ENCODE measurements around the gene CDH13. TPM values are rescaled to one million over a fixed set of nuclear protein-coding genes. Genes with fewer than 3 reads are reported as not detected.

Gene CDH13
- total and polyA plus RNA-seq, 3 experiments from 2014 or later = not detected

DNA sequence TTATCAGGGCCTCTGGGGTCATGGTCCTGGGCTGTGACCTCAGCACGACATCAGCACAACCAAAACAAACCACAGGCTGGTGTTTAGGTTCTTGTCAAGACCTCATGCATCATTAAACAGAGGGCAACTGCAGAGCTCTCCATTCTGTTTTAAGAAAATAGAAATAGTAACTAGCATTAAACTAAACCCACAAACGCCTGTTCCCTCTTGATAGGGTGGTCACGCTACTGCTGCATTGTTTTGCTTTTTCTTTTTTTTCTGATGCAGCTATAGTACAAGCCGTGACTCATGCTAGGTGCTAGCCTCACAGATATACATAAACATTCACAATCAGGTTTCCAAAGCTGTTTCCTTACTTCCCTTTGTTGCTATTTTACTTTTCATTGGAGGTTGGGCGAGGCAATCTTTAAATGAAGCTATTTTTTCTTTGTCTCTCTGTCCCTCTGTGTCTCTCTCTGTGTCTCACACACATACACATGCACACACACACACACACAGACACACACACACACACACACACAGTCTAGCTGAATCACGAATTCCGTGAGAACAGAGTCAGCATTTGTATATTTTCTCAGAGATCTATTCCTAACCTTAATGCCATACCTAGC is 310.3 kb downstream of the CDH13 start:
- Mint-ChIP-seq H3K36me3 (peaks cover 0 to 10% (median 0%) of the 10 kb centered on the region in 3 donors), H3K27ac (no peak overlapping the region), H3K4me1 (peaks cover 3 to 19% (median 4%) of the 10 kb centered on the region in 3 donors), H3K9me3 (peaks cover 4 to 21% (median 17%) of the 10 kb centered on the region in 5 donors), H3K4me3 (no peak overlapping the region), H3K27me3 (peaks cover 4 to 7% of the 10 kb centered on the region in 2 donors)
- ChIA-PET CTCF (no interaction called here), POLR2A (no interaction called here)
- H3K4me1 ChIP-seq (ENCODE audit: insufficient read depth, low read length) = no peaks in the 10 kb centered on the region
- no peak for DNase-seq
- H3K27ac ChIP-seq (ENCODE audit: low read depth, low read length) = no peak overlapping the region
- H3K4me3 ChIP-seq (ENCODE audit: low read length) = no peak overlapping the region
- H3K9me3 ChIP-seq (ENCODE audit: low read length) = no peaks in the 10 kb centered on the region
- H3K27me3 ChIP-seq (ENCODE audit: insufficient read depth, low read length, poor library complexity, severe bottlenecking) = no peaks in the 10 kb centered on the region
- H3K36me3 ChIP-seq (ENCODE audit: insufficient read depth, low read length) = no peaks in the 10 kb centered on the region

DNA sequence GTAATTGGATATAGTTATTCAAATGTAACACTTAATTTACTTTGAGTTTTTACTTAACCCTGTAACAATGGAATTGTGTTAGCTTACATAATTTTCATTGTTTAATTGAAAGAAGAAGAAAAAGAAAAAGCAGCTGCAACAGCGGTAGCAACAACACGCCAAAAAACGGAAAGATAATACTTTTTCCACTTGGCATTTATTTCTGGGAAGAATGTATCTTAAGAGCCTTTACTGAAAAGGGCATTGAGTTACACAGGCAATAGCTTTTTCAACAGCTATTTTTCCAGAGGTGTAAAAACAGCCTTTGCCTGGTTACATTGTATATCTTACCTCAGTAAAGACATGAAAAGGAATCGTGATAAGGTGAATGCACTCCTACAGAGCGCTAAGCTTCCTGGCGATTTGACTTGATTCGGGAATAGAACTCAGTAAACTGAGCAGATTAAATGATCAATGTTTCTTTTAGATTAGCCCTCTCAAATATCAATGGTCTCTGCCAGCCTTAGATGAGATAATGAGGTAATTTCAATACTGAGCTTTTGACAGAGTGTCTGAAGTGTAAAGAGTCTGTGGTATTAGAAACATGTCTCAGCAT is 311.3 kb downstream of the CDH13 start:
- Histone ChIP-seq H3K27ac (ENCODE audit: low read depth, low read length) (no peak overlapping the region), H3K27me3 (ENCODE audit: insufficient read depth, low read length, poor library complexity, severe bottlenecking) (no peaks in the 10 kb centered on the region), H3K9me3 (ENCODE audit: low read length) (no peaks in the 10 kb centered on the region), H3K4me1 (ENCODE audit: insufficient read depth, low read length) (no peaks in the 10 kb centered on the region), H3K36me3 (ENCODE audit: insufficient read depth, low read length) (no peaks in the 10 kb centered on the region), H3K4me3 (ENCODE audit: low read length) (no peak overlapping the region)
- H3K4me1 Mint-ChIP-seq = peaks cover 3 to 19% (median 4%) of the 10 kb centered on the region in 3 donors
- DNase-seq = no peak
- peaks cover 4 to 17% (median 15%) of the 10 kb centered on the region in 5 donors for H3K9me3 Mint-ChIP-seq
- ChIA-PET CTCF (no interaction called here), POLR2A (no interaction called here)
- H3K27ac Mint-ChIP-seq = no peak overlapping the region
- H3K36me3 Mint-ChIP-seq = peaks cover 0 to 8% (median 0%) of the 10 kb centered on the region in 3 donors
- peaks cover 5 to 10% of the 10 kb centered on the region in 2 donors for H3K27me3 Mint-ChIP-seq
- no peak overlapping the region for H3K4me3 Mint-ChIP-seq

DNA sequence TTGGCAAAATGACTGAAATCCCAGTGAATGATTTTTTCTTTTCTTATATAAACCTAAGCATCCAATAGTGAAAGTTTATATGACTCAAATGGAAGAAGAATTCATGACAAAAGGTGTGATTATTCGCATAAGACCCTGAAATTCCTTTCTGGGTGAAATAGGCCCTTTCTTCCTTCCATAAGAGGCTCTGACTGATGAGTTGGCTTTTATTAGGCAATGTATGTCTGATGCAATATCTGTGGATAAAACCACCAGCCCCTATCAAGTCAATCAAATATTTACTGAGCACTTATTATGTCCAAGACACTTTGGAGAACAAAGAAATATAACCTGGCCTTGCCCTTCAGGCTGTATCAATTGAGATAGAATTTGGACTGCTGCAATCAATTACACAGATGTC is 316.6 kb downstream of the CDH13 start:
- Histone ChIP-seq H3K4me3 (ENCODE audit: low read length) (no peak overlapping the region), H3K4me1 (ENCODE audit: insufficient read depth, low read length) (no peaks in the 10 kb centered on the region), H3K36me3 (ENCODE audit: insufficient read depth, low read length) (no peaks in the 10 kb centered on the region), H3K27ac (ENCODE audit: low read depth, low read length) (no peak overlapping the region), H3K9me3 (ENCODE audit: low read length) (no peaks in the 10 kb centered on the region), H3K27me3 (ENCODE audit: insufficient read depth, low read length, poor library complexity, severe bottlenecking) (no peaks in the 10 kb centered on the region)
- Mint-ChIP-seq H3K4me3 (no peak overlapping the region), H3K4me1 (peaks cover 8 to 24% (median 12%) of the 10 kb centered on the region in 3 donors), H3K36me3 (no peaks in the 10 kb centered on the region), H3K27me3 (peaks cover 3 to 10% of the 10 kb centered on the region in 2 donors), H3K9me3 (peaks cover 0 to 11% (median 0%) of the 10 kb centered on the region in 5 donors), H3K27ac (no peak overlapping the region)
- DNase-seq = no peak
- ChIA-PET POLR2A (no interaction called here), CTCF (no interaction called here)

DNA sequence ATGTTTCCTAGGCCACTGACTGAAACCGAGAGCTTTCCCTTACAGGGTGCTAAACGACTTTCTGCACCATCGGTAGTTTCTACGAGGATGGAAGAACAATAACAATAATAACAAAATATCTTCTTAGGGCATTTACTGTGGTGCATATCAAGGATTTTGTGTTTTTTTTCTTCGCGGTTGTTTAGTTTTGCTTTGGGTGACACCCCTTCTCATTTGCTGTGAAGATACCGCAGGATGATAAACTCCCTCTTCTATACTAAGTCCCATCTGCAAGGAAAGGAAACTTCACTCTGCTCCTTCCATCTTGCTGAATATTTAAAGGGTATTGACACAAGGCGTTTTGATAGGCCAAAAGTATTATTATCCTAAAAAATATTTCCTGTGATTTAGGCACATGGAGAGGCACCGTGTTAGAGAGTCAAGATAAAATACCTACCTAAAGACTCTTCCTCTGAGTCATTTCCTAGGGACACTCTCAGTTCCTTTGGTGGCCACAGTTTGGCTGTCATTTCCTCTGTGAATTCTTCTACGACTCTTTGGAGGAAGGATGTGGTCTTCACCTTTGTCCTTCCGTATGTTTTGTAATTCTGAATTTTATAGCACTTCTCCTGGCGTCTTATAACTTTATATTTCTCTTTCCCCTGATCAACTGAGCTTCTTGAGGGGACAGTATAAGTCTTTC is 318.8 kb downstream of the CDH13 start:
- Histone ChIP-seq H3K9me3 (ENCODE audit: low read length) (no peaks in the 10 kb centered on the region), H3K27me3 (ENCODE audit: insufficient read depth, low read length, poor library complexity, severe bottlenecking) (no peaks in the 10 kb centered on the region), H3K27ac (ENCODE audit: low read depth, low read length) (no peak overlapping the region), H3K4me3 (ENCODE audit: low read length) (no peak overlapping the region), H3K36me3 (ENCODE audit: insufficient read depth, low read length) (no peaks in the 10 kb centered on the region), H3K4me1 (ENCODE audit: insufficient read depth, low read length) (no peaks in the 10 kb centered on the region)
- H3K4me1 Mint-ChIP-seq = peaks cover 8 to 24% (median 12%) of the 10 kb centered on the region in 3 donors
- POLR2A ChIA-PET = no interaction called here
- peaks cover 0 to 3% (median 0%) of the 10 kb centered on the region in 3 donors for H3K36me3 Mint-ChIP-seq
- CTCF ChIA-PET = no interaction called here
- peak overlapping the region in 4 of 8 donors; percentile 34 to 74 (median 46) for H3K27ac Mint-ChIP-seq
- DNase-seq = peak in 2 of 5 donors; percentile 15 to 49
- peak overlapping the region in 6 of 7 donors; percentile 13 to 80 (median 67) for H3K4me3 Mint-ChIP-seq
- peaks cover 3 to 9% of the 10 kb centered on the region in 2 donors for H3K27me3 Mint-ChIP-seq
- H3K9me3 Mint-ChIP-seq = peaks cover 0 to 11% (median 0%) of the 10 kb centered on the region in 5 donors

DNA sequence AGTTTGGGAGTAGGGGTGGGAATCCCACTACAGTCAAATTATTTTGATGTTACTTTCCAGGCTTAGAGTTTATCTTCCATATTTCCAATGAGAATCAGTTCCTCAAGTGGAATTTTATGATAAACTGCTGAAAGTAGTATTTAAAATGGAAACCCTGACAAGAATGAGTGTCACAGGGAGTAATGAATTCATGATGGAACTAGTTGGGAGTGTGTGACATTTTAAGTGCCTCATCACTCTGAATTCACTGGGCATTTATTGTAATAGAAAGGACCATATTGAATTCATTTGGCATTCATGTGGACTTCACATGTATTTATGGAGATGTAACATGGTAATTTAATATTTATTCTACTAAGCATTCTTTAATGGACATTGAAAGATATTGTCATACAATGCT is 320.9 kb downstream of the CDH13 start:
- H3K4me1 ChIP-seq (ENCODE audit: insufficient read depth, low read length) = no peaks in the 10 kb centered on the region
- Mint-ChIP-seq H3K27me3 (peaks cover 0 to 3% of the 10 kb centered on the region in 2 donors), H3K9me3 (peaks cover 0 to 7% (median 0%) of the 10 kb centered on the region in 5 donors), H3K4me3 (no peak overlapping the region), H3K27ac (no peak overlapping the region), H3K36me3 (peaks cover 0 to 8% (median 0%) of the 10 kb centered on the region in 3 donors), H3K4me1 (peaks cover 8 to 24% (median 12%) of the 10 kb centered on the region in 3 donors)
- ChIA-PET CTCF (no interaction called here), POLR2A (no interaction called here)
- H3K4me3 ChIP-seq (ENCODE audit: low read length) = no peak overlapping the region
- no peak for DNase-seq
- no peak overlapping the region for H3K27ac ChIP-seq (ENCODE audit: low read depth, low read length)
- H3K27me3 ChIP-seq (ENCODE audit: insufficient read depth, low read length, poor library complexity, severe bottlenecking) = no peaks in the 10 kb centered on the region
- H3K9me3 ChIP-seq (ENCODE audit: low read length) = no peaks in the 10 kb centered on the region
- no peaks in the 10 kb centered on the region for H3K36me3 ChIP-seq (ENCODE audit: insufficient read depth, low read length)

DNA sequence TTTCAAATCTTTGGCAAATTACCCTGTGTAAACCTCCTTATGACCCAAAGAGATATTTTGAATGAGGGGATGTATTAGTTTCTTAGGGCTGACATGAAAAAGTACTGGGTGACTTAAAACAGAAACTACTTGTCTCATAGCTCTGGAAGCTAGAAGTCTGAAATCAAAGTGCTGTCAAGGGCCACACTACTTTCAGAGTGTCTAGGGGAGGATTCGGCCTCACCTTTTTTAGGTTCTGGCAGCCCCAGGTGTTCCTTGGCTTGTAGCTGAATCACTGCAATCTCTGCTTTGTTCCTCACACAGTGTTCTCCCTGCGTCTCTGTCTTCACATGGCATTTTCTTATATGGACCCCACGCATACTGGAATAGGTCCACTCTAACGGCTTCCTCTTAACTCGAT is 322.2 kb downstream of the CDH13 start:
- Mint-ChIP-seq H3K4me1 (peaks cover 8 to 22% (median 12%) of the 10 kb centered on the region in 3 donors), H3K4me3 (no peak overlapping the region), H3K9me3 (peaks cover 0 to 7% (median 0%) of the 10 kb centered on the region in 5 donors), H3K36me3 (peaks cover 0 to 8% (median 0%) of the 10 kb centered on the region in 3 donors), H3K27ac (no peak overlapping the region), H3K27me3 (peaks cover 0 to 5% of the 10 kb centered on the region in 2 donors)
- no peaks in the 10 kb centered on the region for H3K27me3 ChIP-seq (ENCODE audit: insufficient read depth, low read length, poor library complexity, severe bottlenecking)
- H3K36me3 ChIP-seq (ENCODE audit: insufficient read depth, low read length) = no peaks in the 10 kb centered on the region
- DNase-seq = no peak
- POLR2A ChIA-PET = no interaction called here
- CTCF ChIA-PET = no interaction called here
- H3K27ac ChIP-seq (ENCODE audit: low read depth, low read length) = no peak overlapping the region
- no peak overlapping the region for H3K4me3 ChIP-seq (ENCODE audit: low read length)
- H3K4me1 ChIP-seq (ENCODE audit: insufficient read depth, low read length) = no peaks in the 10 kb centered on the region
- H3K9me3 ChIP-seq (ENCODE audit: low read length) = no peaks in the 10 kb centered on the region

DNA sequence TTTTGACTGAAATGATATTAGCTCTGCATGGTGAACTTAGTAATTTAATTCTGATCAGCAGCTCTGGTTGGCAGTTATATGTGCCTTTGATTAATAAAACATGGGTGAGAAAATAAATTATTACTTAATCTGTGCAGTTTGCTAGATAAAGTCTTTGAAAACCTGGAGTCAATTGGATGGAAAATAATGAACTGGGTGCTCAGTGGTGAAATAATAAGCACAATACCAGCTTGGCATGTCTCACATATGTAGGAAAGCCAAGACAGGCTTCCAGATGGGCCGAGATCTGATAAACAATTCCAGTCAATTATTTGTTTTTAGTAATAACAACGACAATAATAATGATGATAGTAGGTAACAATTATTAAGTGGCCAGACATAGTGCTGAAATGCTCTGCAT is 326.7 kb downstream of the CDH13 start:
- no peak overlapping the region for H3K4me3 Mint-ChIP-seq
- POLR2A ChIA-PET = no interaction called here
- no peaks in the 10 kb centered on the region for H3K27me3 ChIP-seq (ENCODE audit: insufficient read depth, low read length, poor library complexity, severe bottlenecking)
- H3K9me3 ChIP-seq (ENCODE audit: low read length) = no peaks in the 10 kb centered on the region
- CTCF ChIA-PET = no interaction called here
- peaks cover 0 to 8% (median 0%) of the 10 kb centered on the region in 3 donors for H3K36me3 Mint-ChIP-seq
- DNase-seq = no peak
- H3K4me1 ChIP-seq (ENCODE audit: insufficient read depth, low read length) = no peaks in the 10 kb centered on the region
- no peaks in the 10 kb centered on the region for H3K36me3 ChIP-seq (ENCODE audit: insufficient read depth, low read length)
- no peak overlapping the region for H3K4me3 ChIP-seq (ENCODE audit: low read length)
- H3K27ac Mint-ChIP-seq = no peak overlapping the region
- peaks cover 0 to 13% (median 7%) of the 10 kb centered on the region in 3 donors for H3K4me1 Mint-ChIP-seq
- no peak overlapping the region for H3K27ac ChIP-seq (ENCODE audit: low read depth, low read length)
- H3K9me3 Mint-ChIP-seq = peaks cover 0 to 5% (median 0%) of the 10 kb centered on the region in 5 donors
- H3K27me3 Mint-ChIP-seq = peaks cover 0 to 11% of the 10 kb centered on the region in 2 donors
